DND-41 (cell line): ENCODE measurements around the gene PGM5.

ENCODE experiments used
- CTCF ChIP-seq: IDR thresholded peaks from 2 replicates; pipeline ENCODE4 v1.5.1; 2012; ENCODE audit warnings: borderline replicate concordance, low read length, moderate library complexity, mild to moderate bottlenecking; ENCODE audit not compliant: poor library complexity, severe bottlenecking; ENCODE audit errors: extremely low read depth
- EZH2 ChIP-seq: IDR thresholded peaks from 3 replicates; pipeline ENCODE4 v1.6.1; 2012; ENCODE audit warnings: borderline replicate concordance, low read depth, mild to moderate bottlenecking, moderate library complexity, low read length, inconsistent platforms; ENCODE audit not compliant: severe bottlenecking

- TF ChIP-seq CTCF (peak; percentile 37), EZH2 (no peak)
Observed at GRCh38 chr9:68507130-68507805, 150.9 kb downstream of the PGM5 start.
